ENCODE measurements around the gene ZNF319. TPM values are rescaled to one million over a fixed set of nuclear protein-coding genes. Genes with fewer than 3 reads are reported as not detected.

ZNF319 gene
- polyA plus RNA-seq, 3 donors = 1.9 to 11.5 (median 4.7) TPM

DNA sequence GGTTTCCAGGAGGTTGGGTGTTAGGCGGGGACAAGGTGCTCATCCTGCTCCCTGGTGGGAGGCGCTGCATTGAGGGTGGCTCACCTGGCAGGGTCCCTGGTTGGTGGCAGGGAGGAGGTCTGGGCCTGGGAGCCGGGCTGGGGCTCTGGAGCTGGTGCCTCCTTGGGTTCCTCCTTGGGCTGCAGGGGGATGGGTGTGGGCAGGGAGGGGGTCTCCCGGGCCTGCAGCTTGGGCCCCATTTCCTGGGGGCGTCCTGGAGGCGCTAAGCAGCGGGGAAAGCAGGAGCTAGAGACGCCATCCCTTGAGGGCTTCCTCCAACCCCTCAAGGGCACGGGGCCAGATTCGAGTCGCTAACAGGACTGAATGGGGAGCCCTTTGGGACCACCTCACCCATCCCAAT is 40.7 kb downstream of the ZNF319 start:
- no peak overlapping the region for H3K4me3 ChIP-seq (replicated peaks in 1 of 3; ENCODE audit: low read depth in 2 of 3, low read length in 3 of 3)

DNA sequence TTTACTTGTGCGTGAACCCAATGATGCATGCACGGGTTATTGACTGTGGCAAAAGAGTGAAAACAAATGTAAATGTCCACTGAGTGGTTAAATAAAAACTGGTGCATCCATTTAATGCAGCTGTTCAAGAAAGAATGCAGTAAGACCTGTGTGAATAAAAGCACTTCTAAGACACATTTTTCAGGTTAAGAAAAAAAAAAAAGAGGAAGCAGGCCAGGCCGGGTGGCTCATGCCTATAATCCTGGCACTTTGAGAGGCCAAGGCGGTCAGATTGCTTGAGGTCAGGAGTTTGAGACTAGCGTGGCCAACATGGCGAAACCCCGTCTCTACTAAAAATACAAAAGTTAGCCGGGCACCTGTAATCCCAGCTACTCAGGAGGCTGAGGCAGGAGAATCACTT is 41.4 kb downstream of the ZNF319 start:
- no peaks in the 10 kb centered on the region for H3K4me1 ChIP-seq (ENCODE audit: control insufficient read depth in 1 of 2, insufficient read depth in 2 of 2, low read length in 2 of 2)
- no peak overlapping the region for H2AFZ ChIP-seq (ENCODE audit: insufficient read depth, low read depth, low read length, poor library complexity, severe bottlenecking)
- no peaks in the 10 kb centered on the region for H4K20me1 ChIP-seq (ENCODE audit: insufficient read depth, low read length)
- H3K27me3 Mint-ChIP-seq (ENCODE audit: low read depth in 3 of 3) = peaks cover 0 to 5% (median 2%) of the 10 kb centered on the region in 3 donors
- H3K4me2 ChIP-seq (replicated peaks; ENCODE audit: extremely low read depth, low read length, poor library complexity, severe bottlenecking) = no peak overlapping the region
- TF ChIP-seq, protein P1, sequence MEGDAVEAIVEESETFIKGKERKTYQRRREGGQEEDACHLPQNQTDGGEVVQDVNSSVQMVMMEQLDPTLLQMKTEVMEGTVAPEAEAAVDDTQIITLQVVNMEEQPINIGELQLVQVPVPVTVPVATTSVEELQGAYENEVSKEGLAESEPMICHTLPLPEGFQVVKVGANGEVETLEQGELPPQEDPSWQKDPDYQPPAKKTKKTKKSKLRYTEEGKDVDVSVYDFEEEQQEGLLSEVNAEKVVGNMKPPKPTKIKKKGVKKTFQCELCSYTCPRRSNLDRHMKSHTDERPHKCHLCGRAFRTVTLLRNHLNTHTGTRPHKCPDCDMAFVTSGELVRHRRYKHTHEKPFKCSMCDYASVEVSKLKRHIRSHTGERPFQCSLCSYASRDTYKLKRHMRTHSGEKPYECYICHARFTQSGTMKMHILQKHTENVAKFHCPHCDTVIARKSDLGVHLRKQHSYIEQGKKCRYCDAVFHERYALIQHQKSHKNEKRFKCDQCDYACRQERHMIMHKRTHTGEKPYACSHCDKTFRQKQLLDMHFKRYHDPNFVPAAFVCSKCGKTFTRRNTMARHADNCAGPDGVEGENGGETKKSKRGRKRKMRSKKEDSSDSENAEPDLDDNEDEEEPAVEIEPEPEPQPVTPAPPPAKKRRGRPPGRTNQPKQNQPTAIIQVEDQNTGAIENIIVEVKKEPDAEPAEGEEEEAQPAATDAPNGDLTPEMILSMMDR (IDR thresholded peaks at IDR 0.05) = no peak
- no peaks in the 10 kb centered on the region for H3K36me3 ChIP-seq (replicated peaks in 1 of 2; ENCODE audit: control insufficient read depth in 1 of 2, insufficient read depth in 2 of 2, low read length in 2 of 2)
- intact Hi-C loops (cut with micrococcal nuclease) = no loop called here
- no peak overlapping the region for H3K4me3 Mint-ChIP-seq
- WGBS (ENCODE audit: insufficient coverage) = 44% methylated on average over 3 of the region's 8 CpGs
- H3K9ac ChIP-seq (ENCODE audit: insufficient read depth, low read length, poor library complexity, severe bottlenecking) = no peak overlapping the region
- no peaks in the 10 kb centered on the region for H3K36me3 Mint-ChIP-seq
- H3K79me2 ChIP-seq (ENCODE audit: insufficient read depth, low read length) = no peaks in the 10 kb centered on the region
- DNase-seq = no peak
- H3K27me3 ChIP-seq (ENCODE audit: control insufficient read depth in 2 of 2, insufficient read depth in 2 of 2, low read length in 2 of 2) = no peaks in the 10 kb centered on the region
- no peaks in the 10 kb centered on the region for H3K4me1 Mint-ChIP-seq
- no peak overlapping the region for H3K27ac ChIP-seq (ENCODE audit: low read depth in 1 of 2, low read length in 2 of 2)
- peak overlapping the region in 1 of 7 donors; percentile 2 for H3K27ac Mint-ChIP-seq
- H3K9me3 Mint-ChIP-seq = no peaks in the 10 kb centered on the region
- H3K4me3 ChIP-seq (replicated peaks in 1 of 3; ENCODE audit: low read depth in 2 of 3, low read length in 3 of 3) = no peak overlapping the region
- H3K9me3 ChIP-seq (replicated peaks in 1 of 2; ENCODE audit: control insufficient read depth in 1 of 2, insufficient read depth in 1 of 2, low read length in 2 of 2) = no peaks in the 10 kb centered on the region

More for the DNA sequence above, 40.7 kb downstream of the ZNF319 start:
- no peaks in the 10 kb centered on the region for H3K36me3 ChIP-seq (replicated peaks in 1 of 2; ENCODE audit: control insufficient read depth in 1 of 2, insufficient read depth in 2 of 2, low read length in 2 of 2)
- no peaks in the 10 kb centered on the region for H3K79me2 ChIP-seq (ENCODE audit: insufficient read depth, low read length)
- H3K27ac ChIP-seq (ENCODE audit: low read depth in 1 of 2, low read length in 2 of 2) = no peak overlapping the region
- H3K27me3 Mint-ChIP-seq (ENCODE audit: low read depth in 3 of 3) = peaks cover 0 to 5% (median 2%) of the 10 kb centered on the region in 3 donors
- no peak overlapping the region for H3K4me2 ChIP-seq (replicated peaks; ENCODE audit: extremely low read depth, low read length, poor library complexity, severe bottlenecking)
- intact Hi-C loops (cut with micrococcal nuclease) = no loop called here
- no peak overlapping the region for H2AFZ ChIP-seq (ENCODE audit: insufficient read depth, low read depth, low read length, poor library complexity, severe bottlenecking)
- WGBS (ENCODE audit: insufficient coverage) = 80% methylated on average over 6 of the region's 11 CpGs
- no peaks in the 10 kb centered on the region for H3K4me1 ChIP-seq (ENCODE audit: control insufficient read depth in 1 of 2, insufficient read depth in 2 of 2, low read length in 2 of 2)
- H3K27ac Mint-ChIP-seq = no peak overlapping the region
- H3K9me3 Mint-ChIP-seq = no peaks in the 10 kb centered on the region
- H3K27me3 ChIP-seq (ENCODE audit: control insufficient read depth in 2 of 2, insufficient read depth in 2 of 2, low read length in 2 of 2) = no peaks in the 10 kb centered on the region
- TF ChIP-seq, protein P1 (IDR thresholded peaks at IDR 0.05) = no peak
- H3K4me1 Mint-ChIP-seq = no peaks in the 10 kb centered on the region
- H4K20me1 ChIP-seq (ENCODE audit: insufficient read depth, low read length) = no peaks in the 10 kb centered on the region
- DNase-seq = no peak
- no peak overlapping the region for H3K9ac ChIP-seq (ENCODE audit: insufficient read depth, low read length, poor library complexity, severe bottlenecking)
- H3K4me3 Mint-ChIP-seq = no peak overlapping the region
- H3K36me3 Mint-ChIP-seq = no peaks in the 10 kb centered on the region
- no peaks in the 10 kb centered on the region for H3K9me3 ChIP-seq (replicated peaks in 1 of 2; ENCODE audit: control insufficient read depth in 1 of 2, insufficient read depth in 1 of 2, low read length in 2 of 2)

Measured in CD14-positive monocyte (primary cell).